ENCODE results near the gene IDUA. TPM values are rescaled to one million over a fixed set of nuclear protein-coding genes. Genes with fewer than 3 reads are reported as not detected.

The IDUA gene
- total RNA-seq, 2 donors from 2014 or later = 23.4 to 31.9 TPM

GRCh38 chr4:961351-962230 lies 25.3 kb upstream of the IDUA start:
- H3K27ac ChIP-seq = no peak overlapping the region
- H3K4me3 ChIP-seq = no peak overlapping the region
- TF ChIP-seq CTCF (IDR thresholded peaks at IDR 0.05) = no peak
- DNase-seq (ENCODE audit: low spot score) = no peak
- H3K4me1 ChIP-seq (ENCODE audit: control insufficient read depth in 1 of 2, low read depth in 2 of 2) = no peaks in the 10 kb centered on the region
- no peaks in the 10 kb centered on the region for H3K27me3 ChIP-seq (replicated peaks; ENCODE audit: insufficient read depth)
- H3K9me3 ChIP-seq = no peaks in the 10 kb centered on the region
- ATAC-seq (ENCODE audit: insufficient number of reproducible peaks, low FRiP score, low read depth) = no peak
- peaks cover 21% of the 10 kb centered on the region for H3K36me3 ChIP-seq

GRCh38 chr4:962231-963208 lies 24.3 kb upstream of the IDUA start:
- Histone ChIP-seq H3K9me3 (no peaks in the 10 kb centered on the region), H3K36me3 (peaks cover 21% of the 10 kb centered on the region), H3K4me3 (no peak overlapping the region), H3K27ac (no peak overlapping the region), H3K4me1 (ENCODE audit: control insufficient read depth in 1 of 2, low read depth in 2 of 2) (no peaks in the 10 kb centered on the region), H3K27me3 (replicated peaks; ENCODE audit: insufficient read depth) (no peaks in the 10 kb centered on the region)
- ATAC-seq (ENCODE audit: insufficient number of reproducible peaks, low FRiP score, low read depth) = no peak
- no peak for DNase-seq (ENCODE audit: low spot score)
- no peak for TF ChIP-seq CTCF (IDR thresholded peaks at IDR 0.05)

- Histone ChIP-seq H3K9me3 (no peaks in the 10 kb centered on the region), H3K36me3 (peaks cover 18% of the 10 kb centered on the region), H3K27ac (no peak overlapping the region), H3K4me1 (ENCODE audit: control insufficient read depth in 1 of 2, low read depth in 2 of 2) (no peaks in the 10 kb centered on the region), H3K4me3 (no peak overlapping the region), H3K27me3 (replicated peaks; ENCODE audit: insufficient read depth) (no peaks in the 10 kb centered on the region)
- ATAC-seq (ENCODE audit: insufficient number of reproducible peaks, low FRiP score, low read depth) (no peak), DNase-seq (ENCODE audit: low spot score) (no peak)
- no peak for TF ChIP-seq CTCF (IDR thresholded peaks at IDR 0.05)
Measured at GRCh38 chr4:963276-964225, 23.3 kb upstream of the IDUA start.

- no peak for ATAC-seq (ENCODE audit: insufficient number of reproducible peaks, low FRiP score, low read depth)
- H3K36me3 ChIP-seq = peaks cover 10% of the 10 kb centered on the region
- no peaks in the 10 kb centered on the region for H3K9me3 ChIP-seq
- H3K27me3 ChIP-seq (replicated peaks; ENCODE audit: insufficient read depth) = no peaks in the 10 kb centered on the region
- TF ChIP-seq CTCF (IDR thresholded peaks at IDR 0.05) = no peak
- no peak overlapping the region for H3K27ac ChIP-seq
- DNase-seq (ENCODE audit: low spot score) = no peak
- no peak overlapping the region for H3K4me3 ChIP-seq
- H3K4me1 ChIP-seq (ENCODE audit: control insufficient read depth in 1 of 2, low read depth in 2 of 2) = no peaks in the 10 kb centered on the region
Measured at GRCh38 chr4:964346-965025, 22.4 kb upstream of the IDUA start.

Measured in thoracic aorta (tissue), 2 donors.